HL-60 (cell line): Measurements from ENCODE around the gene ANGPTL1.

ENCODE experiments used
- DNase-seq, 2 experiments: peaks; one replicate each; pipeline ENCODE4 v3.0.0-alpha.2; 2010 to 2020; ENCODE audit warnings: low read depth in 1 of 2, low spot score in 1 of 2
- H3K27ac ChIP-seq: fragments of 250-450 bp; sonication (Bioruptor Pico); replicated peaks from 2 replicates; pipeline ENCODE4 v1.5.1; 2020; ENCODE audit warnings: mild to moderate bottlenecking, moderate library complexity
- H3K27me3 ChIP-seq: fragments of 250-450 bp; sonication (Bioruptor Pico); 2 replicates; pipeline ENCODE4 v1.5.1; 2021; ENCODE audit warnings: mild to moderate bottlenecking, moderate library complexity; ENCODE audit not compliant: insufficient read depth, poor library complexity, severe bottlenecking
- H3K4me3 ChIP-seq: replicated peaks from 2 replicates; pipeline ENCODE4 v1.5.1; 2011; ENCODE audit warnings: mild to moderate bottlenecking, control low read depth, low read length; ENCODE audit not compliant: insufficient read depth
- GABPA ChIP-seq: IDR thresholded peaks from 2 replicates; pipeline ENCODE4 v1.6.1; 2012; ENCODE audit warnings: low read depth
- POLR2AphosphoS5 ChIP-seq: IDR thresholded peaks from 2 replicates; pipeline ENCODE4 v1.6.1; 2012; ENCODE audit warnings: low read depth
- SPI1 ChIP-seq: IDR thresholded peaks from 2 replicates; pipeline ENCODE4 v1.6.1; 2012; ENCODE audit warnings: low read depth, mild to moderate bottlenecking, borderline replicate concordance
- TF ChIP-seq, protein P1 (sequence below): IDR thresholded peaks from one replicate; pipeline ENCODE4 v1.5.1; 2011; ENCODE audit warnings: low read length, control low read depth, inconsistent platforms; ENCODE audit not compliant: insufficient read depth
- TF ChIP-seq, protein P2 (sequence below): IDR thresholded peaks from 2 replicates; pipeline ENCODE4 v1.6.1; 2012; ENCODE audit warnings: low read depth; ENCODE audit not compliant: insufficient replicate concordance

ANGPTL1 gene

GRCh38 chr1:178825167-178825566 lies 45.7 kb downstream of the ANGPTL1 start:
- Histone ChIP-seq H3K27me3 (no peaks in the 10 kb centered on the region), H3K4me3 (no peak overlapping the region), H3K27ac (no peak overlapping the region)
- no peak for DNase-seq
- TF ChIP-seq SPI1 (no peak), GABPA (no peak), POLR2AphosphoS5 (no peak)
- TF ChIP-seq, protein P1, sequence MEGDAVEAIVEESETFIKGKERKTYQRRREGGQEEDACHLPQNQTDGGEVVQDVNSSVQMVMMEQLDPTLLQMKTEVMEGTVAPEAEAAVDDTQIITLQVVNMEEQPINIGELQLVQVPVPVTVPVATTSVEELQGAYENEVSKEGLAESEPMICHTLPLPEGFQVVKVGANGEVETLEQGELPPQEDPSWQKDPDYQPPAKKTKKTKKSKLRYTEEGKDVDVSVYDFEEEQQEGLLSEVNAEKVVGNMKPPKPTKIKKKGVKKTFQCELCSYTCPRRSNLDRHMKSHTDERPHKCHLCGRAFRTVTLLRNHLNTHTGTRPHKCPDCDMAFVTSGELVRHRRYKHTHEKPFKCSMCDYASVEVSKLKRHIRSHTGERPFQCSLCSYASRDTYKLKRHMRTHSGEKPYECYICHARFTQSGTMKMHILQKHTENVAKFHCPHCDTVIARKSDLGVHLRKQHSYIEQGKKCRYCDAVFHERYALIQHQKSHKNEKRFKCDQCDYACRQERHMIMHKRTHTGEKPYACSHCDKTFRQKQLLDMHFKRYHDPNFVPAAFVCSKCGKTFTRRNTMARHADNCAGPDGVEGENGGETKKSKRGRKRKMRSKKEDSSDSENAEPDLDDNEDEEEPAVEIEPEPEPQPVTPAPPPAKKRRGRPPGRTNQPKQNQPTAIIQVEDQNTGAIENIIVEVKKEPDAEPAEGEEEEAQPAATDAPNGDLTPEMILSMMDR = no peak
- TF ChIP-seq, protein P2, sequence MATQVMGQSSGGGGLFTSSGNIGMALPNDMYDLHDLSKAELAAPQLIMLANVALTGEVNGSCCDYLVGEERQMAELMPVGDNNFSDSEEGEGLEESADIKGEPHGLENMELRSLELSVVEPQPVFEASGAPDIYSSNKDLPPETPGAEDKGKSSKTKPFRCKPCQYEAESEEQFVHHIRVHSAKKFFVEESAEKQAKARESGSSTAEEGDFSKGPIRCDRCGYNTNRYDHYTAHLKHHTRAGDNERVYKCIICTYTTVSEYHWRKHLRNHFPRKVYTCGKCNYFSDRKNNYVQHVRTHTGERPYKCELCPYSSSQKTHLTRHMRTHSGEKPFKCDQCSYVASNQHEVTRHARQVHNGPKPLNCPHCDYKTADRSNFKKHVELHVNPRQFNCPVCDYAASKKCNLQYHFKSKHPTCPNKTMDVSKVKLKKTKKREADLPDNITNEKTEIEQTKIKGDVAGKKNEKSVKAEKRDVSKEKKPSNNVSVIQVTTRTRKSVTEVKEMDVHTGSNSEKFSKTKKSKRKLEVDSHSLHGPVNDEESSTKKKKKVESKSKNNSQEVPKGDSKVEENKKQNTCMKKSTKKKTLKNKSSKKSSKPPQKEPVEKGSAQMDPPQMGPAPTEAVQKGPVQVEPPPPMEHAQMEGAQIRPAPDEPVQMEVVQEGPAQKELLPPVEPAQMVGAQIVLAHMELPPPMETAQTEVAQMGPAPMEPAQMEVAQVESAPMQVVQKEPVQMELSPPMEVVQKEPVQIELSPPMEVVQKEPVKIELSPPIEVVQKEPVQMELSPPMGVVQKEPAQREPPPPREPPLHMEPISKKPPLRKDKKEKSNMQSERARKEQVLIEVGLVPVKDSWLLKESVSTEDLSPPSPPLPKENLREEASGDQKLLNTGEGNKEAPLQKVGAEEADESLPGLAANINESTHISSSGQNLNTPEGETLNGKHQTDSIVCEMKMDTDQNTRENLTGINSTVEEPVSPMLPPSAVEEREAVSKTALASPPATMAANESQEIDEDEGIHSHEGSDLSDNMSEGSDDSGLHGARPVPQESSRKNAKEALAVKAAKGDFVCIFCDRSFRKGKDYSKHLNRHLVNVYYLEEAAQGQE = no peak

GRCh38 chr1:178821134-178821866 lies 49.6 kb downstream of the ANGPTL1 start:
- Histone ChIP-seq H3K27ac (no peak overlapping the region), H3K4me3 (no peak overlapping the region), H3K27me3 (no peaks in the 10 kb centered on the region)
- no peak for DNase-seq
- TF ChIP-seq GABPA (no peak), SPI1 (no peak)
- TF ChIP-seq, protein P2 = no peak

- TF ChIP-seq POLR2AphosphoS5 (no peak), SPI1 (no peak), GABPA (no peak)
- TF ChIP-seq, protein P2 = no peak
- TF ChIP-seq, protein P1 = no peak
- DNase-seq = no peak
- H3K27me3 ChIP-seq = no peaks in the 10 kb centered on the region
- H3K4me3 ChIP-seq = no peak overlapping the region
- H3K27ac ChIP-seq = no peak overlapping the region
Observed at GRCh38 chr1:178819123-178819522, 51.8 kb downstream of the ANGPTL1 start.
